Kidney (tissue), 14 donors: ENCODE measurements around the gene ABHD3. TPM values are rescaled to one million over a fixed set of nuclear protein-coding genes. Genes with fewer than 3 reads are reported as not detected.

Experiments
- DNase-seq, 5 donors: peaks; one replicate each; pipeline ENCODE4 v3.0.0-alpha.2; 2013 to 2020
- FAIRE-seq: peaks from 2 replicates; lab custom pipeline; 2012; peaks lifted over from hg19 to GRCh38; lab: Jason Lieb, UNC
- H3K27ac ChIP-seq, 2 donors: one replicate each; pipeline ENCODE4 v1.7.0; 2013; ENCODE audit warnings: low read depth in 2 of 2, low read length in 2 of 2, inconsistent platforms in 1 of 2
- H3K27me3 ChIP-seq: one replicate; pipeline ENCODE4 v1.7.1; 2013; ENCODE audit warnings: low read length, inconsistent platforms; ENCODE audit not compliant: control insufficient read depth, insufficient read depth
- H3K36me3 ChIP-seq, 3 donors: one replicate each; pipeline versions ENCODE4 v1.7.0 to v1.7.1; 2013; ENCODE audit warnings: low read length in 3 of 3, control low read depth in 1 of 3, inconsistent platforms in 1 of 3; ENCODE audit not compliant: insufficient read depth in 3 of 3, control insufficient read depth in 2 of 3
- H3K4me1 ChIP-seq, 3 donors: one replicate each; pipeline versions ENCODE4 v1.7.0 to v1.7.1; 2013; ENCODE audit warnings: low read length in 3 of 3, inconsistent platforms in 1 of 3, low read depth in 1 of 3; ENCODE audit not compliant: control insufficient read depth in 2 of 3, insufficient read depth in 2 of 3
- H3K4me3 ChIP-seq, 3 donors: one replicate each; pipeline versions ENCODE4 v1.7.0 to v1.8.1; 2013; ENCODE audit warnings: low read length in 3 of 3, control low read depth in 1 of 3, inconsistent platforms in 1 of 3
- H3K9ac ChIP-seq, 3 donors: one replicate each; pipeline versions ENCODE4 v1.7.0 to v1.7.1; 2013; ENCODE audit warnings: low read length in 3 of 3, control low read depth in 1 of 3, inconsistent platforms in 1 of 3
- H3K9me3 ChIP-seq, 3 donors: one replicate each; pipeline versions ENCODE4 v1.7.0 to v1.7.1; 2013; ENCODE audit warnings: low read length in 3 of 3, control low read depth in 1 of 3, inconsistent platforms in 1 of 3; ENCODE audit not compliant: control insufficient read depth in 2 of 3, insufficient read depth in 1 of 3
- CTCF ChIP-seq: IDR thresholded peaks from 3 replicates; pipeline ENCODE4 v1.5.1; 2012; ENCODE audit warnings: mild to moderate bottlenecking, moderate library complexity, borderline replicate concordance; ENCODE audit not compliant: insufficient read depth; ENCODE audit errors: extremely low read depth
- intact Hi-C: fragments of 100-400 bp; cut with DNase I; formaldehyde crosslinking; loops from one replicate; pipeline ENCODE4 v1.11.1; 2022
- polyA plus RNA-seq: library from polyadenylated mRNA; stranded (reverse); fragments of 350-450 nt; fragmentation: Illumina TruSeq; extraction: RNeasy Lipid Tissue Mini Kit (QIAGEN cat#74804); gene quantifications from one replicate; pipeline ENCODE4 v1.2.3, GENCODE V29; 2014; ENCODE audit warnings: low read depth, low replicate concordance; ENCODE audit not compliant: insufficient read depth
- total RNA-seq: library from RNA; stranded (reverse); fragmentation: NEBNext Ultra II Directional; extraction: Animal tissue kit (Norgen Biotek cat#: 25700); gene quantifications from one replicate; pipeline ENCODE4 v1.2.1, GENCODE V29; 2021
- donor health status: control.
- donor health status: control.
- donor health status: control.
- donor health status: control.
- donor health status: control.
- donor health status: DM: yes; HTN: yes; CAD: no.
- donor health status: Normal renal cell carcinoma (clear cell type).

The ABHD3 gene
- total and polyA plus RNA-seq, 2 donors from 2014 or later, result 13.1 to 18.9 TPM

- intact Hi-C loops, result no loop called here
These were observed 31.0 kb upstream of the ABHD3 start for GRCh38 chr18:21735452-21736015.

GRCh38 chr18:21733011-21733410, 28.4 kb upstream of the ABHD3 start:
- no peak overlapping the region for H3K9ac ChIP-seq
- DNase-seq, result no peak
- no peak overlapping the region for H3K27ac ChIP-seq
- no peak for TF ChIP-seq CTCF
- no peaks in the 10 kb centered on the region for H3K36me3 ChIP-seq
- H3K9me3 ChIP-seq, result no peaks in the 10 kb centered on the region
- intact Hi-C loops, result no loop called here
- no peaks in the 10 kb centered on the region for H3K27me3 ChIP-seq
- no peak for FAIRE-seq
- no peak overlapping the region for H3K4me3 ChIP-seq
- no peaks in the 10 kb centered on the region for H3K4me1 ChIP-seq

More at GRCh38 chr18:21735452-21736015, 31.0 kb upstream of the ABHD3 start:
- no peak overlapping the region for H3K27ac ChIP-seq
- no peak overlapping the region for H3K9ac ChIP-seq
- FAIRE-seq (no peak), DNase-seq (peak in 2 of 5 donors; percentile 27 to 53)
- H3K27me3 ChIP-seq, result no peaks in the 10 kb centered on the region
- no peaks in the 10 kb centered on the region for H3K9me3 ChIP-seq
- H3K4me1 ChIP-seq, result no peaks in the 10 kb centered on the region
- no peaks in the 10 kb centered on the region for H3K36me3 ChIP-seq
- TF ChIP-seq CTCF, result no peak
- H3K4me3 ChIP-seq, result no peak overlapping the region

GRCh38 chr18:21727702-21728101, 23.1 kb upstream of the ABHD3 start:
- TF ChIP-seq CTCF, result no peak
- no peaks in the 10 kb centered on the region for H3K36me3 ChIP-seq
- DNase-seq, result no peak
- no peak overlapping the region for H3K9ac ChIP-seq
- no peaks in the 10 kb centered on the region for H3K4me1 ChIP-seq
- no peak for FAIRE-seq
- intact Hi-C loops, result no loop called here
- H3K27me3 ChIP-seq, result no peaks in the 10 kb centered on the region
- no peak overlapping the region for H3K4me3 ChIP-seq
- H3K27ac ChIP-seq, result no peak overlapping the region
- no peaks in the 10 kb centered on the region for H3K9me3 ChIP-seq

GRCh38 chr18:21725201-21725600, 20.6 kb upstream of the ABHD3 start:
- H3K36me3 ChIP-seq, result no peaks in the 10 kb centered on the region
- no peak for TF ChIP-seq CTCF
- DNase-seq, result no peak
- no peak overlapping the region for H3K9ac ChIP-seq
- no peaks in the 10 kb centered on the region for H3K9me3 ChIP-seq
- intact Hi-C loops, result no loop called here
- H3K27me3 ChIP-seq, result no peaks in the 10 kb centered on the region
- FAIRE-seq, result no peak
- H3K27ac ChIP-seq, result no peak overlapping the region
- H3K4me1 ChIP-seq, result no peaks in the 10 kb centered on the region
- H3K4me3 ChIP-seq, result no peak overlapping the region
